Measurements from ENCODE around the gene TCF3.
A peak's percentile ranks its signal among the peaks of the same experiment; 100 is the strongest.
"Not testable (repeated sequence)": the region's sequence is repeated elsewhere in the genome, so short reads cannot be mapped to it uniquely, and the experiment has no call there.

The TCF3 gene

GRCh38 chr19:1652471-1653299, at the start of gene TCF3:
Gene TCF3, minus strand, starts transcription at chr19:1652615. Its CDS starts 2,367 bp downstream, at chr19:1650248.
- DNase-seq = peak; percentile 89

DNA sequence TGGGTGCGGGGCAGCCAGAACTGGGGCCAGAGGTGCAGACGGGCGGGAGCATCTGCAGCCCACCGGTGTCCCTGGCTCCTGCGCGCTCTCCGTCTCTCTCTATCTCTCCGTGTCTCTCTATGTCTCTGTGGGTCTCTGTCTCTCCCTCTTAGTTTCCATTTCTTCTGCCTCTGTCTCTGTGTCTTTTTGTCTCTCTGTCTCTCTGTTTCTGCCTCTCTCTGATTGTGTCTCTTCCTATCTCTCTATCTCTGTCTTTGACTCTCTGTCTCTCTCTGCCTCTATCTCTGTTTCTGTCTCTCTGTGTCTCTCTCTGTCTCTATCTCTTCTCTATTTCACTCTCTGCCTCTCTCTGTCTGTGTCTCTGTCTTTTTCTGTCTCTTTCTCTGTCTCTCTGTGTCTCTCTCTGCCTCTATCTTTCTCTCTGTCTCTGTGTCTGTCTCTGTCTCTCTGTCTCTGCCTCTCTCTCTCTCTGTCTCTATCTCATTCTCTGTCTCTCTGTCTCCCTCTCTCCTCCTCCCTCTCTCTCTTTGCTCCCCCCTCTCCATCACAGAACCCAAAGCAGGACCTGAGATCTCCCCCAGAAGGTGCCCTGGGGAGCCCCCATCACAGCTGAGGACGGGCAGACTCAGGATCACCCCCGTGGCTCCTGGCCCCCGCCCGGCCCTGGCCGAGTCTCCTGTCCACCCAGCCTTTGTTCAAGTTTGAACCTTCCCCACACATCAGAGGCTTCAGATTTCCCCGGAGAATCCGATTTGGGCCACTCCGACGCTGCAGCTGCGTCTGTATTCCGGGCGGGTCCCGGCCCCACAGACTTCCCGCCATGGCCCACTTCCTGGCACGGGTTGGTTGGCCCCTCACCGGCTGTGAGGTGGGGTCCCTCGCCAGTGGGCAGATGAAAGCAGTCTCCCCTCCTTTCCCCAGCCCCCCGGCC, 48.6 kb upstream of the TCF3 start:
- no peak for DNase-seq

DNA sequence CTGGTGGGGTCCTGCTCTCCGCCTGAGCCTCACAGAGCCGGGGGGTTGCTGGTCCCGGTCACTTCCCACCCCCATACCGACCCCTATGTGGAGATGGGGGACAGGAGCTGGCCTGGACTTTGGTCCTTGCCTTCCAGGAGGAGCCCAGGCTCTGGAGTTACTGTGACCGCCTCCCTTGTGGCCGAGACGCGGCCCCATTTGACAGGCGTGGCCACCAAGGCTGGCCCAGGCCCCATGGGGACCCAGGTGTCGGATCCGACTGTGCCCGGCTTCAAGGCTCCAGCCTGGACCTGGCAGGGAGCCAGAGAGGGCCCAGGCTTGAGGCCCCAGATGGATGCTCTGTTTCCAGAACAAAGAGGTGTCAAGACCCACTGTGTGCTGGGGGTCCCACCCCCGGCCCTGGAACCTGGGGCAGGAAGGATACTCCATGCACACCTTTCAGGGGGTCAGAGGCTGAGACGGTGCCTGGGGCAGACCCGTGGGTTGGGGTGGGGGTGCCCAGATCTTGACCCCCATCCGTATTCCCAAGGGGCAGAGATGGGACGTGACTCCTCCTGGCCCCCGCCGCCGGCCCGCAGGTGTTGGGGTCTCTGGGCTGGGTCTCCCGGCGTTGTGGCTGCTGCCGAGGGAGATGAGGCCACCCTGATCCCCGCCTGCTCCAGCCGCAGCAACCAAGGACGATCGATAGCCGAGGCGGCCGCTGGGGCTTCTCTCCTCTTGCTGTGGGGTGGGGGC, 47.8 kb upstream of the TCF3 start:
- DNase-seq = no peak

DNA sequence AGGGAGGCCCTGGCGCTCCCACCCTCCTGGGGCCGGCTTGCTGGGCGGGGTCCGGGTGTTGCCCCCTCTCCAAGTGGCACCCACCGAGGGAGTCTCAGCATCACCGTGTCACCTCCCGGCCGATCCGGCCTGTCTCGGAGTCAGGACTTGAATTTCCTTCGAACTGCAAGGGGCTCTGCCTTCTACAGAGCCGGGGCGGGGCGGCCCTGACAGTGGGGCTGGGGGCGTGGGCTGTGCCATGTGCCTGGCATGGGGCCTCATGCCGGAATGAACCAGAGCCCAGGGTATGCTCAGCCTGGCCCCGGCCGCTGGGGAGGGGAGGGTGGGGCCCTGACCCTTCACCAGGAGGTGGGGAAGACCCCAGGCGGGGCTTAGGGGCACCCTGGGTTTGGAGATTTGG, 47.0 kb upstream of the TCF3 start:
- no peak for DNase-seq

DNA sequence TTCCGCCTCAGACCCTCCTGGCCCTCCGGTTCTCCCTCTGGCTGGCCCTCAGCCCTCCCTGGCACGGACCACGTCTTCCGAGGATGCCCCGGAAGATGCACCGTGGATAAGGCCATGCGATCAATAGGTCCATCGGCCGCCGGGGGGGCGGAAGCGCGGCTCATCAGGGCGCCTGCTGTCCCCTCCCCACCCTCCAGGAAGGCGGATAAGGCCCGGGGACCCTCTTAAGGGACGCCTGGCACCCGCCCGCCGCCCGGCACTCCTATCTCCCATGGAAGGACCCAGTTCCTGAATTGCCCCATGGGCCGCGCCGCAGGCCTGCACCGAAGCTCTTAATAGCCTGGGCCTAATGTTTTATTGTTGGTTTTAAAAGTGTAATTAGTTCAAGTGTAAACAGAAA, 46.2 kb upstream of the TCF3 start:
- no peak for DNase-seq

GRCh38 chr19:1695481-1695880, 43.1 kb upstream of the TCF3 start:
- not testable (repeated sequence) for DNase-seq

GRCh38 chr19:1691589-1692290, 39.3 kb upstream of the TCF3 start:
- DNase-seq = no peak

DNA sequence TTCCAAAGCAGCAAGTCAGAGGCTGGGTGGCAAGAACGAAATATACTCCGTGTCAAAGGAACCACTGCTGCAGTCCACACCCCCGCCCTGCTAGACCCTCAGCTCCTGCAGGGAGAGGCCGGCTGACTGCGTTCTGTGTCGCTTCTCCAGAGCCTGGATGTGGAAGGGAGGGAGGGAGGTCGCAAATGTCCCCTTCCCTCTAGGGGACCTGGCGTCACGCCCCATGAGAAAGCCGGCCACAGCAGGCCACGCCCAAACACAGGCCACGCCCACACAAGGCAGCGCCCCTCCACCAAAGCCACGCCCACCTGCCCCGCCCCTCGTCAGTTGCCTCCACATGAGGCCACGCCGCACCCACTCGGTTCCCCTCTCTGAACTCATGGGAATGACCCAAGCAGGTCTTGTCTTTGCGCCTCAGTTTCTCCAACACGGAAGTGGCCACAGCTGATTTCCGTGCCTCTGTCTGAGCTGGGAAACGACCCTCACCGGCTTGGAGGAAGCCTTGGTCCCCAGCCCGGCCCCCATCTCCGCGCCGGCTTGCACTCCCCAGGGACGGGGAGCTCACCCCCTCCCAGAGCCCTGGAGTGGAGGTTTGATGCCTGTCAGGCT, 38.4 kb upstream of the TCF3 start:
- no peak for DNase-seq

DNA sequence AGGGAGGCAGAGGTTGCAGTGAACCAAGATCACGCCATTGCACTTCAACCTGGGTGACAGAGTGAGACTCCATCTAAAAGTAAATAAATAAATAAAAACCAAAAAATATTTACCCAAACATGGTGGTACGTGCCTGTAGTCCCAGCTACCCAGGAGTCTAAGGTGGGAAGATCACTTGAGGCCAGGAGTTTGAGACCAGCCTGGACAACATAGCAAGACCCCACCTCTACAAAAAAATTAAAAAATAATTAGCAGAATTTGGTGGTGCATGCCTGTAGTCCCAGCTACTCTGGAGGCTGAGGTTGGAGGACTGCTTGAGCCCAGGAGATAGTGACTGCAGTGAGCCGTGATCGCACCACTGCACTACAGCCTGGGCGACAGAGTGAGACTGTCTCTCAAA, 33.4 kb upstream of the TCF3 start:
- DNase-seq = not testable (repeated sequence)

DNA sequence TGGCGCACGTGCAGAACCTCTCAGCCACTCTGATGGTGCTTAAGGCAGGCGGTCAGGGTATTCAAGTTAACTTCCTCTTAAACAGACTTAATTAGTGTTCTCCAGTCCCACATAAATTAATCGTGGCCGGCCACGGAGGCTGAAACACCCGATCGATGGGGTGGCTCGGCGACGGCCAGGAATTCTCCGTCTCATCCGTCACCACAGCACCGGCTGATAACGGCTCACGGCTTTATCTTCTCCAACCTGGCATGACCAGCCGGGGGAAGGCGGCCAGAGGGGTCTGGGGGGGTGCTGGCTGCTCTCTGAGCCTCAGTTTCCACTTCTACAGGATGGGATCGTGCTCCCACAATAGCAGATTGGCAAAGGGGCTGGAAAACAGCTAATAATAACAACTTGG, 32.6 kb upstream of the TCF3 start:
- DNase-seq = no peak

- DNase-seq = no peak
Measured at GRCh38 chr19:1684573-1684912, 32.1 kb upstream of the TCF3 start.

- DNase-seq = no peak
Measured at GRCh38 chr19:1683869-1684572, 31.6 kb upstream of the TCF3 start.

- DNase-seq = no peak
Measured at GRCh38 chr19:1680976-1681375, 28.6 kb upstream of the TCF3 start.

- no peak for DNase-seq
Measured at GRCh38 chr19:1678073-1678472, 25.7 kb upstream of the TCF3 start.

DNA sequence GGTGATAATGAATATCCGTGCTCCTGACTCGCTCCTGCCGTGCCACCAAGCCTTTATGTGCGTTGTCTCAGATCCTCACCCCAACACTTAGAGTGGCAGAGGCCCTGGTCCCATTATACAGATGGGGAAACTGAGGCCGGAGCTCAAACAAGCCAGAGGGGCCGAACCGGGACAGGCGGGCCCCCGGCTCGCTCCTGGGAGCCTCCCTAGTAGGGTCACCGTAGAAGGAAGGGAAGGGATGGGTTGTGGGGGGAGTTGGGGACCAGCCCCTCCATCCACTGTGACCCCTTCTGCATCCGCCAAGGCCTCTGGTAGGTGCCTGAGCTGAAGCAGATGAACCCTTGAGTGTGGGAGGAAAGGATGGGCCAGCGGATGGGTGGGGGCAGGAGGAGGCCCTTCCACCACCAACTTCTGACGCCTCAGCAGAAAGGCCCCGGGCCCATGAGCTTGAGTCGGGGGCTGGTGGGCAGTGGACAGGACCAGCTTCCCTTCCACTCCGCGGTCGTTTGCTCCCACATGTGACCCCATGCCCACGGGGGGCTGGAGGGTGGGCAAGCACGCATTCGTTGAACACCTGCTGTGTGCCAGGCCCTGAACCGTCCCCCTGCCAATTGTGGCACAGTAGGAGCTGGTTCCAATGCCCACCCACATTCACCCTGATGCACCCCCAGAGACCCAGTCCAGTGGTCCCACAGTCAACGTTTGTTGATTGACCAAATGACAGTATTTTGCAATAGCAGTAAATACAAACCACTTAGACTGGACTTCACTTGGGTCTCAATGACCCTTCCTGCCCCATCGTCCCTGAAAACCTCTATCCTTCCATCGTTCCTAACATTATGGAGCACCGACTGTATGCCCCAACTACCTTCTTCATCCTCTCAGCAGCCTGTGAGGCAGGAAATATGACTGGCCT, 24.2 kb upstream of the TCF3 start:
- DNase-seq = no peak

- DNase-seq = no peak
Measured at GRCh38 chr19:1675633-1676350, 23.4 kb upstream of the TCF3 start.

- no peak for DNase-seq
Measured at GRCh38 chr19:1674293-1674679, 21.9 kb upstream of the TCF3 start.

DNA sequence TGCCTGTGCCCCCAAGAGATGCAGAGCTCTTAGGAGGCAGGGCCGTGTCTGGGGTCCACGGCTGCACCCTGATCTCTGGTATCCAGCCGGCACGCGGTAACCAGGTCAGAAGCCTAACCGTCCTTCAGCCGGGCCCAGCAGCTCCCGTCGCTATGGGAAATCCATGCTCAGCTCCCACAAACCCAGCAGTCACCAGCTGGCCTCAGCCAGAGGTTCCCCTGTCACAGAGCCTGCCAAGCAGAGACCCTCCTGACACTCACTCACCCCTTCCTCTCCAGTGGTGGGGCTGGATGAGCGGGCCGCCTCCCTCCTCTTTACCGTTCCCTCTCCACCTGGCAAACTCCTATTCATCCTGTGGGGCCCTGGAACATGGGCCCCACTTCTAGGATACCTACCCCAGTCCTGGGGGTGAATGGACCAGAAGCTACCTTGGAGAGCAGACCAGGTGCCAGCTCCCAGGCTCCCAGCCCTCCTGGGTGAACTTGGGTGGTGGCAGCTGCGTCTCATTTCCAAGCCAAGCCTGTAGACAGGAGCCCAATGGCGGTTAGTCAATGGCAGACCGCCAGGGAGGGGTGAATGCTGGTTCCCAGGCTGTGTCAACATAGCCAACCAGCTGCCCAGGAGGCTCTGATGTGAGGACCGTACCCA, 21.4 kb upstream of the TCF3 start:
- DNase-seq = no peak
